Fibroblast of skin of left quadriceps (primary cell): Measurements from ENCODE around the gene SRCAP.
A peak's percentile ranks its signal among the peaks of the same experiment; 100 is the strongest.

Experiments
- DNase-seq, 2 experiments: peaks; one replicate each; pipeline ENCODE4 v3.0.0-alpha.2; 2013; ENCODE audit warnings: low read depth in 2 of 2

The SRCAP gene

GRCh38 chr16:30775392-30776188 is 76.6 kb downstream of the SRCAP start:
- DNase-seq, result peak; percentile 52 to 56

GRCh38 chr16:30777591-30778297 is 78.8 kb downstream of the SRCAP start:
- no peak for DNase-seq

- DNase-seq, result no peak
Measured at GRCh38 chr16:30778549-30779244, 79.7 kb downstream of the SRCAP start.

GRCh38 chr16:30779596-30779995 is 80.6 kb downstream of the SRCAP start:
- no peak for DNase-seq

- DNase-seq, result no peak
Measured at GRCh38 chr16:30780021-30780420, 81.0 kb downstream of the SRCAP start.

- DNase-seq, result no peak
Measured at GRCh38 chr16:30780549-30780948, 81.6 kb downstream of the SRCAP start.

GRCh38 chr16:30782486-30783279 is 83.7 kb downstream of the SRCAP start:
- DNase-seq, result no peak

GRCh38 chr16:30783280-30784109 is 84.5 kb downstream of the SRCAP start:
- DNase-seq, result no peak

- DNase-seq, result no peak
Measured at GRCh38 chr16:30784215-30784614, 85.2 kb downstream of the SRCAP start.

GRCh38 chr16:30785126-30786106 is 86.4 kb downstream of the SRCAP start:
- DNase-seq, result no peak

GRCh38 chr16:30786115-30786935 is 87.4 kb downstream of the SRCAP start:
- DNase-seq, result no peak

- DNase-seq, result no peak
Measured at GRCh38 chr16:30786936-30787612, 88.1 kb downstream of the SRCAP start, which contains the start of gene ZNF629. ZNF629 (minus strand) TSS chr16:30787205; CDS start chr16:30784482, 2,723 bp downstream.

GRCh38 chr16:30787613-30788378 is 88.8 kb downstream of the SRCAP start:
- DNase-seq, result no peak
